SK-N-SH (cell line): Measurements from ENCODE around the gene FBXO39.
"Not testable (repeated sequence)": the region's sequence is repeated elsewhere in the genome, so short reads cannot be mapped to it uniquely, and the experiment has no call there.

Source experiments
- EP300 ChIP-seq, 2 experiments: IDR thresholded peaks; 2 replicates each; pipeline versions ENCODE4 v1.4.0 to v1.6.1; 2012; ENCODE audit warnings: borderline replicate concordance in 1 of 2, low read depth in 1 of 2, low read length in 1 of 2
- EZH2phosphoT487 ChIP-seq: fragments of 200-600 bp; sonication (generic); IDR thresholded peaks from 2 replicates; pipeline ENCODE4 v1.6.1; 2017; ENCODE audit warnings: low read depth, mixed run types, mild to moderate bottlenecking, antibody characterized with exemption, moderate library complexity, borderline replicate concordance
- MXI1 ChIP-seq: IDR thresholded peaks from 2 replicates; pipeline ENCODE4 v1.6.1; 2012; ENCODE audit warnings: mild to moderate bottlenecking, low read depth, low read length, improper control_type of control experiment
- NFIC ChIP-seq: IDR thresholded peaks from 2 replicates; pipeline ENCODE4 v1.4.0; 2012; ENCODE audit warnings: borderline replicate concordance
- NRF1 ChIP-seq: IDR thresholded peaks from 2 replicates; pipeline ENCODE4 v1.6.1; 2012; ENCODE audit warnings: low read depth, mild to moderate bottlenecking, low read length
- RAD21 ChIP-seq: IDR thresholded peaks from 2 replicates; pipeline ENCODE4 v1.6.1; 2012; ENCODE audit warnings: mild to moderate bottlenecking, low read length
- RCOR1 ChIP-seq: fragments of 150-350 bp; IDR thresholded peaks from 2 replicates; pipeline ENCODE4 v1.6.1; 2017; ENCODE audit warnings: antibody characterized with exemption, low read length
- RFX5 ChIP-seq: IDR thresholded peaks from 2 replicates; pipeline ENCODE4 v1.6.1; 2012; ENCODE audit warnings: mild to moderate bottlenecking, improper control_type of control experiment, low read length
- TF ChIP-seq, protein P1 (sequence below): fragments of 200-600 bp; sonication (generic); IDR thresholded peaks from 2 replicates; pipeline ENCODE4 v1.6.1; 2017; ENCODE audit warnings: antibody characterized with exemption, mild to moderate bottlenecking, moderate library complexity
- TF ChIP-seq, protein P2 (sequence below): fragments of 150-350 bp; IDR thresholded peaks from 2 replicates; pipeline ENCODE4 v1.6.1; 2017; ENCODE audit warnings: antibody characterized with exemption, low read length, low read depth, borderline replicate concordance
- TF ChIP-seq, protein P3 (sequence below): IDR thresholded peaks from 2 replicates; pipeline ENCODE4 v1.4.0; 2012; ENCODE audit warnings: low read depth
- TF ChIP-seq, protein P4 (sequence below): IDR thresholded peaks from 2 replicates; pipeline ENCODE4; 2012
- TF ChIP-seq, protein P5 (sequence below): IDR thresholded peaks from 2 replicates; pipeline ENCODE4 v1.6.1; 2012; ENCODE audit warnings: mild to moderate bottlenecking, low read depth, low read length, moderate library complexity

DNA sequence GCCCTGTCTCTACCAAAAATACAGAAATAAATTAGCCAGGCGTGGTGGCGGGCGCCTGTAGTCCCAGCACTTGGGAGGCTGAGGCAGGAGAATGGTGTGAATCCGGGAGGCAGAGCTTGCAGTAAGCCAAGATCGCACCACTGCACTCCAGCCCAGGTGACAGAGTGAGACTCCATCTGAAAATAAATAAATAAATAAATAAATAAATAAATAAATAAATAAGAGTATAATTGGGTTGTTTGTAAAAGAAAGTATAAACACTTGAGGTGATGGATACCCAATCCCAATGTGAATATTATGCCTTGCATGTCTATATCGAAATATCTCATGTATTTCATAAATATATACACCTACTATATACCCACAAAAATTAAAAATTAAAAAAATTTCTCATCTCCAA is 29.4 kb upstream of the FBXO39 start:
- TF ChIP-seq, protein P1, sequence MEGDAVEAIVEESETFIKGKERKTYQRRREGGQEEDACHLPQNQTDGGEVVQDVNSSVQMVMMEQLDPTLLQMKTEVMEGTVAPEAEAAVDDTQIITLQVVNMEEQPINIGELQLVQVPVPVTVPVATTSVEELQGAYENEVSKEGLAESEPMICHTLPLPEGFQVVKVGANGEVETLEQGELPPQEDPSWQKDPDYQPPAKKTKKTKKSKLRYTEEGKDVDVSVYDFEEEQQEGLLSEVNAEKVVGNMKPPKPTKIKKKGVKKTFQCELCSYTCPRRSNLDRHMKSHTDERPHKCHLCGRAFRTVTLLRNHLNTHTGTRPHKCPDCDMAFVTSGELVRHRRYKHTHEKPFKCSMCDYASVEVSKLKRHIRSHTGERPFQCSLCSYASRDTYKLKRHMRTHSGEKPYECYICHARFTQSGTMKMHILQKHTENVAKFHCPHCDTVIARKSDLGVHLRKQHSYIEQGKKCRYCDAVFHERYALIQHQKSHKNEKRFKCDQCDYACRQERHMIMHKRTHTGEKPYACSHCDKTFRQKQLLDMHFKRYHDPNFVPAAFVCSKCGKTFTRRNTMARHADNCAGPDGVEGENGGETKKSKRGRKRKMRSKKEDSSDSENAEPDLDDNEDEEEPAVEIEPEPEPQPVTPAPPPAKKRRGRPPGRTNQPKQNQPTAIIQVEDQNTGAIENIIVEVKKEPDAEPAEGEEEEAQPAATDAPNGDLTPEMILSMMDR = not testable (repeated sequence)
- not testable (repeated sequence) for TF ChIP-seq MXI1; EP300 (IDR thresholded peaks at IDR 0.05; ENCODE audit: borderline replicate concordance in 1 of 2, low read depth in 1 of 2, low read length in 1 of 2); EZH2phosphoT487; RCOR1; NFIC; NRF1; RAD21; RFX5
- TF ChIP-seq, protein P2, sequence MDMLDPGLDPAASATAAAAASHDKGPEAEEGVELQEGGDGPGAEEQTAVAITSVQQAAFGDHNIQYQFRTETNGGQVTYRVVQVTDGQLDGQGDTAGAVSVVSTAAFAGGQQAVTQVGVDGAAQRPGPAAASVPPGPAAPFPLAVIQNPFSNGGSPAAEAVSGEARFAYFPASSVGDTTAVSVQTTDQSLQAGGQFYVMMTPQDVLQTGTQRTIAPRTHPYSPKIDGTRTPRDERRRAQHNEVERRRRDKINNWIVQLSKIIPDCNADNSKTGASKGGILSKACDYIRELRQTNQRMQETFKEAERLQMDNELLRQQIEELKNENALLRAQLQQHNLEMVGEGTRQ = not testable (repeated sequence)
- TF ChIP-seq, protein P3, sequence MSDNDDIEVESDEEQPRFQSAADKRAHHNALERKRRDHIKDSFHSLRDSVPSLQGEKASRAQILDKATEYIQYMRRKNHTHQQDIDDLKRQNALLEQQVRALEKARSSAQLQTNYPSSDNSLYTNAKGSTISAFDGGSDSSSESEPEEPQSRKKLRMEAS = not testable (repeated sequence)
- TF ChIP-seq, protein P4, sequence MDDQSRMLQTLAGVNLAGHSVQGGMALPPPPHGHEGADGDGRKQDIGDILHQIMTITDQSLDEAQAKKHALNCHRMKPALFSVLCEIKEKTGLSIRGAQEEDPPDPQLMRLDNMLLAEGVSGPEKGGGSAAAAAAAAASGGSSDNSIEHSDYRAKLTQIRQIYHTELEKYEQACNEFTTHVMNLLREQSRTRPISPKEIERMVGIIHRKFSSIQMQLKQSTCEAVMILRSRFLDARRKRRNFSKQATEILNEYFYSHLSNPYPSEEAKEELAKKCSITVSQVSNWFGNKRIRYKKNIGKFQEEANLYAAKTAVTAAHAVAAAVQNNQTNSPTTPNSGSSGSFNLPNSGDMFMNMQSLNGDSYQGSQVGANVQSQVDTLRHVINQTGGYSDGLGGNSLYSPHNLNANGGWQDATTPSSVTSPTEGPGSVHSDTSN = not testable (repeated sequence)
- TF ChIP-seq, protein P5, sequence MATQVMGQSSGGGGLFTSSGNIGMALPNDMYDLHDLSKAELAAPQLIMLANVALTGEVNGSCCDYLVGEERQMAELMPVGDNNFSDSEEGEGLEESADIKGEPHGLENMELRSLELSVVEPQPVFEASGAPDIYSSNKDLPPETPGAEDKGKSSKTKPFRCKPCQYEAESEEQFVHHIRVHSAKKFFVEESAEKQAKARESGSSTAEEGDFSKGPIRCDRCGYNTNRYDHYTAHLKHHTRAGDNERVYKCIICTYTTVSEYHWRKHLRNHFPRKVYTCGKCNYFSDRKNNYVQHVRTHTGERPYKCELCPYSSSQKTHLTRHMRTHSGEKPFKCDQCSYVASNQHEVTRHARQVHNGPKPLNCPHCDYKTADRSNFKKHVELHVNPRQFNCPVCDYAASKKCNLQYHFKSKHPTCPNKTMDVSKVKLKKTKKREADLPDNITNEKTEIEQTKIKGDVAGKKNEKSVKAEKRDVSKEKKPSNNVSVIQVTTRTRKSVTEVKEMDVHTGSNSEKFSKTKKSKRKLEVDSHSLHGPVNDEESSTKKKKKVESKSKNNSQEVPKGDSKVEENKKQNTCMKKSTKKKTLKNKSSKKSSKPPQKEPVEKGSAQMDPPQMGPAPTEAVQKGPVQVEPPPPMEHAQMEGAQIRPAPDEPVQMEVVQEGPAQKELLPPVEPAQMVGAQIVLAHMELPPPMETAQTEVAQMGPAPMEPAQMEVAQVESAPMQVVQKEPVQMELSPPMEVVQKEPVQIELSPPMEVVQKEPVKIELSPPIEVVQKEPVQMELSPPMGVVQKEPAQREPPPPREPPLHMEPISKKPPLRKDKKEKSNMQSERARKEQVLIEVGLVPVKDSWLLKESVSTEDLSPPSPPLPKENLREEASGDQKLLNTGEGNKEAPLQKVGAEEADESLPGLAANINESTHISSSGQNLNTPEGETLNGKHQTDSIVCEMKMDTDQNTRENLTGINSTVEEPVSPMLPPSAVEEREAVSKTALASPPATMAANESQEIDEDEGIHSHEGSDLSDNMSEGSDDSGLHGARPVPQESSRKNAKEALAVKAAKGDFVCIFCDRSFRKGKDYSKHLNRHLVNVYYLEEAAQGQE = not testable (repeated sequence)
